Dermis lymphatic vessel endothelial cell (primary cell): Measurements from ENCODE around the gene CTSO. TPM values are rescaled to one million over a fixed set of nuclear protein-coding genes. Genes with fewer than 3 reads are reported as not detected.

Experiments used
- total RNA-seq: library from RNA; depleted of rRNA; stranded (reverse); fragments of >200 nt; gene quantifications from 2 replicates; pipeline ENCODE4 v1.2.1, GENCODE V29; 2014

The CTSO gene
- total RNA-seq = 13.5 and 14.3 TPM in 2 replicates

GRCh38 chr4:155953151-155954117 lies at the start of gene CTSO:
TSS of gene CTSO (minus strand) at chr4:155953866. CDS start at chr4:155953847, 19 bp downstream.

GRCh38 chr4:155903453-155903852 lies 50.2 kb downstream of the CTSO start, which contains the start of gene TDO2:
TSS of gene TDO2 (plus strand) at chr4:155903696. CDS start at chr4:155903759, 63 bp downstream.

Other genes with a start within 250 kb of the CTSO start
- gene GUCY1B1, start 194.8 kb downstream of the CTSO start, total RNA-seq = 11.5 and 15.5 TPM in 2 replicates
- not detected in 2 replicates for gene ASIC5, start 87.6 kb downstream of the CTSO start, total RNA-seq
- gene TDO2, start 50.2 kb downstream of the CTSO start, total RNA-seq = not detected in 2 replicates